ENCODE results near the gene RASGRP4. TPM values are rescaled to one million over a fixed set of nuclear protein-coding genes. Genes with fewer than 3 reads are reported as not detected.

Gene RASGRP4
- total RNA-seq, 1 donor from 2014 or later, result not detected

DNA sequence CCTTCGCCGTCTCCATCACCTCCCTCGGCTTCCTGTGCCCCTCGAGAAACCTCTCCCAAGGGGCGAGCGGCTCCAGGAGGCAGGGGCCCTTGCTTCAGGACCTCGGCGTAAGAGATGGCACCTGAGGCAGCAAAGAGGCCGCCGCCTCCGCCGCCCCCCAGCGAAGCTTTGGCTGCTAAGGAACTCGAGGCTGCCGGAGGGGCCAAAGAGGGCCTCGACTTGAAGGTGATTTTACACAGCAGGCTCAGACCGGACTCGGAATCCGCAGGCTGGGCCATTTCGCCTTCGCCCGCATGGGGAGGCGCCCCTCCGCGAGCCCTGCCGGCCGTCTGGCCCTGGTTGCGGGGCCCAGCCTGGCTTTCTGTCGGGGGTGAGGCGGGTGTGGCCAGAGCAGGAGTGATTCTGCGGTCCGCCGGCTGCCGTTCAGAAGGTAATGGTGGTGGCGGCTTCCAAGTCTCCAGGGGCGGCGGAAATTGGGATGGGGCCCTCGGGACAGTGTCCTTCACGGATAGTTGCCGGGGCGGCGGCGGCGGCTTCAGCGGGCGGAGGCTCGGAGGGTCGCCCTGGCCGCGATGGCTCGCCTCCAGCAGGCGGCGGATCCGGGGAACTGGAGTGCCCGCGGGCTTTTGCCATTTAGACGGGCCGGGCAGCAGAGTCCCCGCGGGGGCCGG lies 39.6 kb downstream of the RASGRP4 start:
- Mint-ChIP-seq H3K36me3 (ENCODE audit: low read depth, unreplicated experiment) (peaks cover 13% of the 10 kb centered on the region), H3K9me3 (ENCODE audit: unreplicated experiment) (peaks cover 3% of the 10 kb centered on the region), H3K27me3 (ENCODE audit: low read depth, unreplicated experiment) (no peaks in the 10 kb centered on the region), H3K27ac (ENCODE audit: unreplicated experiment) (no peak overlapping the region), H3K4me1 (ENCODE audit: low read depth, unreplicated experiment) (peaks cover 9% of the 10 kb centered on the region), H3K4me3 (ENCODE audit: unreplicated experiment) (no peak overlapping the region)
- Histone ChIP-seq H2AFZ (ENCODE audit: low read depth, low read length) (no peak overlapping the region), H3K4me2 (ENCODE audit: low read length) (no peak overlapping the region), H3K4me1 (ENCODE audit: insufficient read depth, low read length) (peaks cover 14% of the 10 kb centered on the region), H4K20me1 (ENCODE audit: insufficient read depth, low read length) (peaks cover 40% of the 10 kb centered on the region), H3K9me3 (ENCODE audit: insufficient read depth, low read depth, low read length) (no peaks in the 10 kb centered on the region), H3K36me3 (ENCODE audit: insufficient read depth, low read length) (peaks cover 9% of the 10 kb centered on the region), H3K9ac (ENCODE audit: low read length) (no peak overlapping the region), H3K27me3 (ENCODE audit: insufficient read depth, low read length) (no peaks in the 10 kb centered on the region), H3K79me2 (ENCODE audit: insufficient read depth, low read length) (peaks cover 19% of the 10 kb centered on the region), H3K27ac (ENCODE audit: low read depth, low read length) (no peak overlapping the region), H3K4me3 (ENCODE audit: insufficient read depth, low read depth, low read length) (no peak overlapping the region)
- TF ChIP-seq EZH2 (IDR thresholded peaks at IDR 0.05; ENCODE audit: insufficient read depth, low read length), result no peak
- TF ChIP-seq, protein P1, sequence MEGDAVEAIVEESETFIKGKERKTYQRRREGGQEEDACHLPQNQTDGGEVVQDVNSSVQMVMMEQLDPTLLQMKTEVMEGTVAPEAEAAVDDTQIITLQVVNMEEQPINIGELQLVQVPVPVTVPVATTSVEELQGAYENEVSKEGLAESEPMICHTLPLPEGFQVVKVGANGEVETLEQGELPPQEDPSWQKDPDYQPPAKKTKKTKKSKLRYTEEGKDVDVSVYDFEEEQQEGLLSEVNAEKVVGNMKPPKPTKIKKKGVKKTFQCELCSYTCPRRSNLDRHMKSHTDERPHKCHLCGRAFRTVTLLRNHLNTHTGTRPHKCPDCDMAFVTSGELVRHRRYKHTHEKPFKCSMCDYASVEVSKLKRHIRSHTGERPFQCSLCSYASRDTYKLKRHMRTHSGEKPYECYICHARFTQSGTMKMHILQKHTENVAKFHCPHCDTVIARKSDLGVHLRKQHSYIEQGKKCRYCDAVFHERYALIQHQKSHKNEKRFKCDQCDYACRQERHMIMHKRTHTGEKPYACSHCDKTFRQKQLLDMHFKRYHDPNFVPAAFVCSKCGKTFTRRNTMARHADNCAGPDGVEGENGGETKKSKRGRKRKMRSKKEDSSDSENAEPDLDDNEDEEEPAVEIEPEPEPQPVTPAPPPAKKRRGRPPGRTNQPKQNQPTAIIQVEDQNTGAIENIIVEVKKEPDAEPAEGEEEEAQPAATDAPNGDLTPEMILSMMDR (IDR thresholded peaks at IDR 0.05; ENCODE audit: insufficient read depth, low read depth, low read length), result no peak
- DNase-seq (ENCODE audit: low read depth) (no peak), FAIRE-seq (no peak)

- peaks cover 46% of the 10 kb centered on the region for H4K20me1 ChIP-seq (ENCODE audit: insufficient read depth, low read length)
- Mint-ChIP-seq H3K27ac (ENCODE audit: unreplicated experiment) (no peak overlapping the region), H3K36me3 (ENCODE audit: low read depth, unreplicated experiment) (peaks cover 12% of the 10 kb centered on the region), H3K27me3 (ENCODE audit: low read depth, unreplicated experiment) (no peaks in the 10 kb centered on the region), H3K9me3 (ENCODE audit: unreplicated experiment) (peaks cover 3% of the 10 kb centered on the region), H3K4me3 (ENCODE audit: unreplicated experiment) (no peak overlapping the region), H3K4me1 (ENCODE audit: low read depth, unreplicated experiment) (peaks cover 8% of the 10 kb centered on the region)
- H3K4me1 ChIP-seq (ENCODE audit: insufficient read depth, low read length), result peaks cover 14% of the 10 kb centered on the region
- no peaks in the 10 kb centered on the region for H3K9me3 ChIP-seq (ENCODE audit: insufficient read depth, low read depth, low read length)
- H3K4me2 ChIP-seq (ENCODE audit: low read length), result no peak overlapping the region
- no peak overlapping the region for H3K4me3 ChIP-seq (ENCODE audit: insufficient read depth, low read depth, low read length)
- H3K27me3 ChIP-seq (ENCODE audit: insufficient read depth, low read length), result no peaks in the 10 kb centered on the region
- H2AFZ ChIP-seq (ENCODE audit: low read depth, low read length), result no peak overlapping the region
- FAIRE-seq, result no peak
- H3K36me3 ChIP-seq (ENCODE audit: insufficient read depth, low read length), result peaks cover 15% of the 10 kb centered on the region
- TF ChIP-seq EZH2 (IDR thresholded peaks at IDR 0.05; ENCODE audit: insufficient read depth, low read length), result no peak
- TF ChIP-seq, protein P1 (IDR thresholded peaks at IDR 0.05; ENCODE audit: insufficient read depth, low read depth, low read length), result no peak
- peaks cover 16% of the 10 kb centered on the region for H3K79me2 ChIP-seq (ENCODE audit: insufficient read depth, low read length)
- no peak overlapping the region for H3K27ac ChIP-seq (ENCODE audit: low read depth, low read length)
- DNase-seq (ENCODE audit: low read depth), result no peak
- H3K9ac ChIP-seq (ENCODE audit: low read length), result no peak overlapping the region
These were observed 40.2 kb downstream of the RASGRP4 start for GRCh38 chr19:38385804-38386257.
